Uterus (tissue), 4 donors: ENCODE results near the gene GSTO2. TPM values are rescaled to one million over a fixed set of nuclear protein-coding genes. Genes with fewer than 3 reads are reported as not detected.

ENCODE experiments used
- DNase-seq, 2 donors: peaks; one replicate each; pipeline ENCODE4 v3.0.0-alpha.2; 2019 to 2020
- H3K27ac ChIP-seq, 2 donors: fragments of 200-600 bp; sonication (generic); 1 replicate in 1 of 2; 2 replicates in 1 of 2; pipeline ENCODE4 v1.5.1; 2016 to 2018
- H3K27me3 ChIP-seq, 2 donors: fragments of 200-600 bp; sonication (generic); one replicate each; pipeline ENCODE4 v1.5.1; 2018 to 2019; ENCODE audit warnings: control low read depth in 1 of 2
- H3K36me3 ChIP-seq, 2 donors: fragments of 200-600 bp; sonication (generic); one replicate each; pipeline ENCODE4 v1.5.1; 2019; ENCODE audit warnings: control low read depth in 1 of 2
- H3K4me1 ChIP-seq, 2 donors: fragments of 200-600 bp; sonication (generic); one replicate each; pipeline ENCODE4 v1.5.1; 2018 to 2019; ENCODE audit warnings: control low read depth in 1 of 2
- H3K4me3 ChIP-seq, 2 donors: fragments of 200-600 bp; sonication (generic); 1 replicate in 1 of 2; 2 replicates in 1 of 2; pipeline ENCODE4 v1.5.1; 2018 to 2019; ENCODE audit warnings: mild to moderate bottlenecking in 1 of 2
- H3K9me3 ChIP-seq, 2 donors: fragments of 200-600 bp; sonication (generic); one replicate each; pipeline ENCODE4 v1.5.1; 2019; ENCODE audit warnings: control low read depth in 1 of 2
- CTCF ChIP-seq, 4 experiments: fragments of 200-600 bp in 2 of 4; fragments of 450-650 bp in 2 of 4; sonication (generic) in 2 of 4; IDR thresholded peaks; one replicate each; pipeline ENCODE4 v1.5.1; 2016 to 2019; ENCODE audit warnings: antibody characterized with exemption in 4 of 4, mild to moderate bottlenecking in 2 of 4, moderate library complexity in 1 of 4
- POLR2A ChIP-seq, 2 donors: fragments of 450-650 bp; IDR thresholded peaks; one replicate each; pipeline ENCODE4 v1.6.1; 2016; ENCODE audit warnings: antibody characterized with exemption in 2 of 2, mild to moderate bottlenecking in 1 of 2, moderate library complexity in 1 of 2
- intact Hi-C: fragments of 100-400 bp; cut with DNase I; formaldehyde crosslinking; loops from one replicate; pipeline ENCODE4 v1.15.1; 2023; ENCODE audit warnings: low total_unique reads
- microRNA-seq: library from miRNA; unstranded; fragments of <30 nt; microRNA quantifications from one replicate; pipeline ENCODE4, GENCODE V29; 2016; ENCODE audit warnings: borderline microRNAs expressed, borderline replicate concordance
- small RNA-seq: library from RNA; depleted of rRNA; stranded (forward); fragments of <200 nt; gene quantifications from one replicate; pipeline ENCODE3, GENCODE V24; 2016
- total RNA-seq, 4 donors: library from RNA; depleted of rRNA in 3 of 4; stranded (reverse); fragments of >200 nt in 3 of 4; gene quantifications; one replicate each; pipeline versions ENCODE4 v1.1.0 to v1.2.4, GENCODE V29; 2014 to 2023
- donor health status: DM: yes; HTN: yes; CAD: no.

Gene GSTO2
- total RNA-seq, 4 donors from 2014 or later = under 0.01 to 10.6 (median 5.6) TPM; not detected in 1

DNA sequence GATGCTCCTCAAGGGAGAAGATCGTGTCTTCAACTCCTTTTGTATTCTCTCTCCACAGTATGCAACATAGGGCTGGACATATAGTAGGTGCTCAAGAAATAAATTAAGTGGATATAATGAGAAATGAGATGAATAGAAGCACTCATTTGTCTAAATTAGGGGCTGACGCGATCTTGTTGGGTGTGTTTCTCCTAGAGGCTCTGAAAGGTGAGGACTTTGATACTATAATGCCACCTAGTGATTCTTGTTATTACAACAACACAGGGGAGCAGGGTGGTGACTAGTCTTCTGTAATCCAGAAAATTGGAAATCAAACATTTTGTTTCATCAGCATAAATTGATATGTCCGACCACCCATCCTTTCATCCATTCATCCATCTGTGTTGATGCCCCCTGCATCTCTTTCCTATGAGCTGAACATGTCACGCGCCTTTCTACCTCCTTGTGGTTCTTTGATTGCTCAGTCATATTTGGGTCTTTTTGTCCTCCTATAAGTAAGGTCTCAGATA is 81.2 kb downstream of the GSTO2 start:
- peak in 1 of 2 donors; percentile 57 for DNase-seq
- intact Hi-C loops = no loop called here
- H3K36me3 ChIP-seq = no peaks in the 10 kb centered on the region
- peak; percentile 71 to 93 (median 80) for TF ChIP-seq CTCF (IDR thresholded peaks at IDR 0.05)
- TF ChIP-seq POLR2A (IDR thresholded peaks at IDR 0.05) = no peak
- no peaks in the 10 kb centered on the region for H3K27me3 ChIP-seq
- H3K27ac ChIP-seq = peak overlapping the region; percentile 65 to 76
- no peaks in the 10 kb centered on the region for H3K9me3 ChIP-seq
- H3K4me3 ChIP-seq = no peak overlapping the region
- no peaks in the 10 kb centered on the region for H3K4me1 ChIP-seq

DNA sequence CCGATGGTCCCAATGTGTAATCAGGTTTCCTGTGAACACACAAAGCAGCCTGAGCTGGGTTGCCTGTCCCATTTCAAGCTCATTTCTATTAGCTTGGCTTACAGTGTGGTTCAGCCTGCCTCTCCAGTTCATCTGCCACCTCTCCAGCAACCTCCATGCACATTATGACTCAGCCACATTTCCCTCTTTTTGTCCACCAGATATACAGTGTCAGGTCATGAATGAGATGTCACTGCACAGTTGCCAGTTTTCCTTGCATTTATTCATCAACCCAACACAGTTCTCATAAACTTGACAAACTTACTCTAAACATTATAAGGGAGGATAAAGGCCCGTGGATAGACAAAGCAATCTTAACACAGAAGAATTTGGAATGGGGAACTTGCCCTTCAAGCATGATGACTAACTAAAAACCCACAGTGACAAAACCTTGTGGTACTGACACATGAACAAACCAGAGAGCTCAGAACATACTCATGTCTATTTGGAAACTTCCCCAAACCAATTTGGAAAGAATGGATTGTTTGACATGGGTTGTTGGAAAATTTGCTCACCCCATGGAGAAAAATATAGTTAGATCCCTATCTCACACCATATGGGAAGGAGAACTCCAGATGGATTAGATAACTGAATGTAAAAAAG is 82.2 kb downstream of the GSTO2 start:
- Histone ChIP-seq H3K4me3 (no peak overlapping the region), H3K36me3 (no peaks in the 10 kb centered on the region), H3K27me3 (no peaks in the 10 kb centered on the region), H3K9me3 (no peaks in the 10 kb centered on the region), H3K4me1 (no peaks in the 10 kb centered on the region), H3K27ac (no peak overlapping the region)
- TF ChIP-seq POLR2A (IDR thresholded peaks at IDR 0.05) (no peak), CTCF (IDR thresholded peaks at IDR 0.05) (no peak)
- intact Hi-C loops = no loop called here
- DNase-seq = no peak

DNA sequence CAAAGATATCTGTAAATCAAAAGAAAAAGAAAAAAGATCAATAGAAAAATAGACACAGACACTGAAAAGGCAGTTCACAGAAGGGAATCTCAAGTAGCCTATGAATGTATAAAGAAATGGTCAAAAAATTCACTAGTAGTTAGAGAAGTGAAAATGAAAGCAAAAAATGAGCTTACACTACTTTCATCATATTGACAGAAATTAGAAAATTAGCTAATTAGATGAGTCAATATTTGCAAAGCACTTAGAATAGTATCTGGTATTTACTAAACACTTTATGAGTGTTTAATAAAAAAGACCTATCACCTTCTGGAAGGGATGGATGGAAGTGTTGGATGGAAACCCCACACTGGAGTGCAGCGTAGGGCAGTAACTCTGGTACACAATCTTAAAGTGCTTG is 82.9 kb downstream of the GSTO2 start:
- Histone ChIP-seq H3K27me3 (no peaks in the 10 kb centered on the region), H3K4me1 (no peaks in the 10 kb centered on the region), H3K9me3 (no peaks in the 10 kb centered on the region), H3K4me3 (no peak overlapping the region), H3K36me3 (no peaks in the 10 kb centered on the region), H3K27ac (no peak overlapping the region)
- no peak for DNase-seq
- intact Hi-C loops = loop anchor here (2.0 kb wide), 1 partner anchor 61 kb away; no protein-coding TSS in a partner anchor
- TF ChIP-seq POLR2A (IDR thresholded peaks at IDR 0.05) (no peak), CTCF (IDR thresholded peaks at IDR 0.05) (no peak)

GRCh38 chr10:104353325-104354048 is 84.5 kb downstream of the GSTO2 start, which contains the start of gene CFAP58:
TSS of gene CFAP58 (plus strand) at chr10:104353833. CDS start at chr10:104353898, 65 bp downstream.
- intact Hi-C loops = loop anchor here (2.0 kb wide), 1 partner anchor 63 kb away; no protein-coding TSS in a partner anchor
- Histone ChIP-seq H3K4me1 (no peaks in the 10 kb centered on the region), H3K27ac (peak within 1 kb of the TSS; percentile 20 to 43), H3K9me3 (no peaks in the 10 kb centered on the region), H3K36me3 (no peaks in the 10 kb centered on the region), H3K4me3 (peak within 1 kb of the TSS; percentile 31), H3K27me3 (no peaks in the 10 kb centered on the region)
- DNase-seq = peak; percentile 96
- TF ChIP-seq CTCF (IDR thresholded peaks at IDR 0.05) (peak; percentile 72 to 89 (median 78)), POLR2A (IDR thresholded peaks at IDR 0.05) (peak in 1 of 2 donors; percentile 36)

Small RNA genes lying within 50 kb of the gene (microRNA-seq; reads per million reads assigned to microRNA genes)
- not detected for gene MIR4482

Small RNA genes lying within 50 kb of the gene (small RNA-seq; reads per million reads assigned to genes)
- gene MIR4482 = not detected

Other genes starting within 250 kb of the GSTO2 start
- gene COL17A1, start 183.3 kb upstream of the GSTO2 start, total RNA-seq = 1 to 10 TPM in 1 of 4 donors, under 1 TPM in 2, not detected in 1; under 0.01 to 2.9 (median 0.98) TPM
- 10 to 100 TPM in 2 of 4 donors, 1 to 10 TPM in 2; 4.1 to 12.8 (median 10.5) TPM for gene SFR1, start 147.0 kb upstream of the GSTO2 start, total RNA-seq
- 10 to 100 TPM in 1 of 4 donors, 1 to 10 TPM in 3; 3.1 to 23.8 (median 3.8) TPM for gene CFAP43, start 36.8 kb upstream of the GSTO2 start, total RNA-seq
- gene GSTO1, start 14.3 kb upstream of the GSTO2 start, total RNA-seq = 100 to 1,000 TPM in 2 of 4 donors, 10 to 100 TPM in 2; 54.7 to 131 (median 102) TPM
- 10 to 100 TPM in 3 of 4 donors, 1 to 10 TPM in 1; 10.0 to 32.6 (median 22.4) TPM for gene ITPRIP, start 69.3 kb downstream of the GSTO2 start, total RNA-seq
- gene CFAP58, start 84.6 kb downstream of the GSTO2 start, total RNA-seq = 1 to 10 TPM in 3 of 4 donors, under 1 TPM in 1; 0.29 to 2.2 (median 1.3) TPM